Occipital lobe (tissue), 2 donors: ENCODE results near the gene METTL23. TPM values are rescaled to one million over a fixed set of nuclear protein-coding genes. Genes with fewer than 3 reads are reported as not detected.

Source experiments
- DNase-seq: peaks from one replicate; lab custom pipeline; 2025; lab: John Stamatoyannopoulos, UW
- total RNA-seq: library from RNA; depleted of rRNA; stranded (reverse); fragments of >200 nt; gene quantifications from one replicate; pipeline ENCODE4 v1.2.3, GENCODE V29; 2014

Gene METTL23, protein sequence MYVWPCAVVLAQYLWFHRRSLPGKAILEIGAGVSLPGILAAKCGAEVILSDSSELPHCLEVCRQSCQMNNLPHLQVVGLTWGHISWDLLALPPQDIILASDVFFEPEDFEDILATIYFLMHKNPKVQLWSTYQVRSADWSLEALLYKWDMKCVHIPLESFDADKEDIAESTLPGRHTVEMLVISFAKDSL
- 17.8 TPM for total RNA-seq

DNA sequence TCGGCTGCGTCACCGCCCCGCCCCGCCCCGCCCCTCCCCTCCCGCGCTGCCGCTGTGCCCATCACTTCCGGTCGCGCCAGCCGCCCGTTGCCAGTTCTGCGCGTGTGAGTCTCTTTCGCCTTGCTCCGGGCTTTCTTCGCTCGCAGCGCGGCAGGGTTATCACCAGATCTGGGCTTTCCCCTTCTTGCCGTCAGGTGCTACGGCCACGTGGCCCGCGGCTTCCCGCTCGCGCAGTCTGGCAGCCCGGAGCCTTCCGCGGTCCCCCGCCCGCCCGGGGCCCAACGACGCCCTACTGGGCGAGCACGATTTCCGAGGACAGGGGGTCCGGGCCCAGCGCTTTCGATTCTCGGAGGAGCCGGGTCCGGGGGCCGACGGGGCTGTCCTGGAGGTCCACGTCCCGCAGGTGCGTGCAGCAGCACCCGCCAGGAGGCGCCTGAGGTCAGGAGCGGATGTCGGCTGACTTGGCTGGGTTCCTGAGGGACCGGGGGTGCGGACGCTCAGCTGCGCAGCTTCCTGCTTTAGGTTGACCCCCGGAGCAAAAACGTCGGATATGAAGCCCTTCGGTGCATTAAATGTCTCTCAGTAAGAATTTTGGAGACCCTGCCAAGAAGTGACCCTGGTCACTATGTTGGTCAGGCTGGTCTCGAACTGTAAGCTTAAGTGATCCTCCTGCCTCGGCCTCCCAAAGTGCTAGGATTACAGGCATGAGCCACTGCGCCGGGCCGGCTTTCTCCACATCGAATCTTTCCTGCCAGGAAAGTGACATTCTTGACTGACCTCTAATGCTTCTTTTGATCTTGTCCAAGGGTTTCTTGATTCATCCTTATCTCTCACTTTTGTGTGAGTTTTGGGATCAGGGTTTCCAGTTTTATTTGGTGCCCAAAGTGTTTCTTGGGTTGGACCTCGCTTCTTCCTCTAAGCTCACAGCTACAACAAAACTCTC, at the start of gene METTL23:
Gene METTL23, plus strand, starts transcription at position 64 of the 943 bp plus-strand sequence. CDS start 2,872 bp downstream, outside the sequence.
- DNase-seq, result peak; percentile 73

DNA sequence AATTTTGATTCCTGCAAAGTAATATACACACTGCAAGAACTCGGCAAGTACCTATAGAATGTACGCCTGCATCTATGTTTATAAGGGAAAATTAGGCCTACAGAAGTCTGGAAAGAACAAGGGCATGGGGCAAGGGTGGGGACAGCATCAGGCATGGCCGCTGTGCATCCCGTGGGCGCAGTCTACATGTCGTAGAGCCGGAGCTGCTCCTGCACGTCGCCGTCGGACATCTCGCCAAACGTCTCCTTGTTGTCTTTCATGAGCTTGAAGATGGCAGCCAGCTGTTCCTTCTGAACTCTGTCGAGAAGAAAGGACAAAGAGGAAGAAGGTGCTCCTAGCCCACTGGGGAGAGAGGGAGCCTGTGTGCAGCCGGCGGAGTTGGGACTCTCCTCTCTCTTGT, 49.2 kb upstream of the METTL23 start:
- no peak for DNase-seq

DNA sequence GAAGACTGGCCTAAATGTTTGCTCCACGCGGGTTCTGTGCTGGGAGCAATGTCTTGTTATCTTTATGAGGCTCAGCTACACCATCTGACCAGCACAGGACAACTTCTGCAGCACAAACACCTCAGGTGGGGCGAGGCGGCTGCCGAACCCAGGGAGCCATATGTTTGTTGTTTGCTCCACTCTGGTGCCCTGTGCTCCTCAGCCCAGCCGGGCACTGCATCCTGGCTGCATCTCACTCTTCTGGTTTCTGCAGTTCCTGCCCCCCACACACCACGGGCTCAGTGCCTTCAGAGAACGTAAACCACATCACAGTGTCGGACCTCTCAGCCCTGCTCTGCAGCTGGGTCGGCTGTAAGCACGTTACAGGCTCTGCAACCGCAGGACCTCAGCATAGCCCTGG, 48.3 kb upstream of the METTL23 start:
- DNase-seq, result no peak

DNA sequence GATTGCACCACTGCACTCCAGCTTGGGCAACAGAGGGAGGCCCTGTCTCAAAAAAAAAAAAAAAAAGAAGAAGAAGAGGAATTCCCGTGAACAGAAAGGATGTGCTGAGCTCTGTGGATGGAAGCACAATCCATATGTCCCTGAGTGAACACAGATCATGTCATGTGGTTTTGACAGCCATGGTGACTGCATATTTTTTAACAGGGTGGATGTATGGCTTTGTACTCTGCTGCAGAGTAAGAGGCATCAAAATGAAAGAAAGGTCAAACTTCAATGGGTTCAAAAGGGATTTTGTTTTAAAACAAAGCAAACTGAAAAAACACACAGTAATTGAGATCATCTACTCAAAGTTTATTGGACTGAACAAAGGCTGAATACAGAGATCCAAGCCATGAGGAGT, 47.4 kb upstream of the METTL23 start:
- DNase-seq, result no peak

DNA sequence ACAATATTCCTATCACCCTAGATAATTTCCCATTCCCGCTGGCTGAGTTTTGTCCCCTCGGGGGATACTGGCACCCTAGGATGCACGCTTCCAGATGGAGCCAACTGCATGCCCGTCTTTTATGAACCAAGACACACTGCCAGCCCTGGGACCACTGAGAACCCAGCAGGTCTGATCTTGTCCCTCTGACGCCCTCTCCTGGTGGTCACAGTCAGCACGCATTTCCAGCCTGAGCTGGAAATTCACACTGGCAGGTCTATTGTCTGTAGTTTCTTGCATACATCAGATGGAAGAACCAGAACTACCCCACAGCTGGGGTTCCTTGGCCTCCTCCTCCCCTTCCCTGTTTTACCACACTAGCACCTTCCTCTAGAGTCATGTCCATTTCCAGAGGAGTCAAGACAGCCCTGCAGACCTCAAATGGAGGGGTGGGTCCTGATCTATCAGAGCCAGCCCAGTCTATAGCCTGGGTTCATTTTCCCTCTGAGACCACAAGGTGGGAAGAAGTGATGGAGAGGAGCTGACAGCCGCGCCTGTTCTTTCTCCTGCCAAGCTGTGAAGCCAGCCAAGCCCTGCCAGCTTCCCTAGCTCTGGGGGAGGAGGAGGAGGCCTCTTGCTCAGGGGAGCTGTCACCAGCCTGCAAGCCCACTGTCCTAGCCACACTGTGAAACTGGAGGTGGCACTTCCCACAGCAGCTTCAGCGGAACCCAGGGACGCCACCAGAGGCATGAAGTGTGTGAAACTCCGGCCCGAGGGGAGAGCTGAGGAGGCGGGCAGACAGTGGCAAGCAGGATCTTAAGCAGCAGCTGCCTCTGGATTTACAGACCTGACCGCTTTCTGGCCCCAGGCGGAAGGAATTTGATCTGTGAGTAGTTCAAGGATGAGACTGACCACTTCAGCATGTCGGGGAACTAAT, 45.2 kb upstream of the METTL23 start:
- DNase-seq, result peak; percentile 55

DNA sequence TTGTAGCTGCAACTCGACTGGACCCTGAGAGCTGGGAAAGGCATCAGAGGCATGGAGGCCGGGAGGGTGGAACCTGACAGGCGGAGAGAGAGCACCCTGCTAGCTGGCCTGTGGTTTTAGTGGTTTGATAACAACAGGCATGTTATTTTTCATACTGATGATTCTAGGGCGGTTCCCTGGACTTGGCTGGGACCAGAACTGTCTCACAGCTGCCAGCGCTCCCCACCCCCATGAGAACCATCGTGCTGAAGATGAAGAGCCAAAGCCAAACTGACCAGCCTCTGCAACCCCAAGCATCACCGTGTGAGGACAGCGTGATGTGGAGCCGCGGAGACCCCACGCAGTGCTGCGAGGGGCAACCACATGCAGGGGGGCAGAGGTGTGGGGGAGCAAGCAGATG, 44.3 kb upstream of the METTL23 start:
- no peak for DNase-seq

DNA sequence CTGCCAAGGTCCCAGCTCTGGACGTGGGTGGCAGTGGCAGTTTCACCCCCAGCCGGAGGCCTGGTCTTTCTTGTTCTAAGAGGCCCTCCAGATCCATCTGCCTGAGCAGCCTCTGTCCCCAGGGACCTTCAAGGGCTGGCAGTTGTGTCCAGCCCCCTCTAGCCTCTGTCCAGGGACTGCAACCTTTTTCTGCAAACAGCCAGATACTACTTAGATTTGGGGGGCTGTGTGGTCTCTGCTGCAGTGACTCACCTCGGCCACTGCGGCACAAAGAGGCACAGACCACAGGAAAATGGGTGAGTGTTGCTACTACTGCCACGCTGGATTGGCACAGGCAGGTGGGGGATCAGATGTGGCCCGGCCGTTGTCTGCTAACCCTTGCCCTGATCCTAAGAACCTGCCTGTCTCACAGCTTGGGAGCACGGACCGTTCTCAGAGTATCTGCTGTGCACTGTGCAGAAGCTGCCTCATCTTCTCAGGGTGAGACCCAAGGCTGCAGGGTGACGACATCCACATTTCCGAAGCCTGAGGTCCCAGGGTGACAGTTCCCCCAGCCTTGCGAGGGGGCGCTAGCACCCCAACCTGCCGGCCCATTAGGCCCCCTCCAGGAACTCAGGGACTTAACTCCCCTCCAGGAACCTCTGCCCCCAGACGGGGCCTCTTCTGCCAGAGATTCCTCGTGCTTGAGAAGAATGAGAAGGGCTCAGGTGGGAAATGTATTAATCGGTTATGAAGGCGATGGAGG, 43.5 kb upstream of the METTL23 start:
- DNase-seq, result no peak

DNA sequence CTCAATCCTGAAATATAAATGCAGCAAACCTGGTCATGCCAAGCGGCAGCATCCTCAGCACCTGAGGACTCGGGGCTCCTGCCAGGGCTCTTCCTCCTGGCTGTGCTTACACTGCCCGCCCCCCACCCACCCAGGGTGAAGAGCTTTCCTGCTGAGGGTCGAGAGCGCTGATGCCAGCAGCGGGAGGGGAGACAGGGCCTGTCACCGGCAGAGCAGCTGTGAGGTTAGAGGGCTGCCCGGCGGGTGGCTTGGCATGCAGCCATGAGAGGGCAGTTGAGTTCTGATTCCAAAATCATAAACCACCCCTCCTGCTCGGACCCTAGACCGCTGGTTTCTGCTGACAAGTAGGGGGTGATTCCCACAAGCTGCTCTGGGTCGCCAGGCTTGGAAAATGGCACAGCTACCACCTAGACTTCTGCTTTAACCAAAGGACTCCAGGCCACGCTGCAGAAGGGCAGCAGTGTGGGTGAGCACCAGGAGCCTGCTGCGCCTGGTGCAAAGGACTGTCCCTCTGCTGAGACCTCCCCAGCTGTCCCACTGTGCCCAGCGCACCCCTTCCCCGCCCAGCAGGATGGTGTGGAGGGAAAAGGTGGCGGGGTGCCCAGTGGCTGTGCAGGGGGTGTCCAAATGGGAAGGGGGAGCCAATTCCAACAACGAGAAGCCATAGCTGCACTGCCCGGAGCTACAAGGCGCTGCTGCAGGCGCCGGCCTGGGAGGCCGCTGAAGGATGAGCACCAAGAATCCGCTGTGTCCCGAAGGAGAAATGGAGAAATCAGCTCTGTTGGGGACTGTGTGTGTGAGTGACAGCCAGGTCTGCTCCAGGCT, 42.5 kb upstream of the METTL23 start:
- no peak for DNase-seq

DNA sequence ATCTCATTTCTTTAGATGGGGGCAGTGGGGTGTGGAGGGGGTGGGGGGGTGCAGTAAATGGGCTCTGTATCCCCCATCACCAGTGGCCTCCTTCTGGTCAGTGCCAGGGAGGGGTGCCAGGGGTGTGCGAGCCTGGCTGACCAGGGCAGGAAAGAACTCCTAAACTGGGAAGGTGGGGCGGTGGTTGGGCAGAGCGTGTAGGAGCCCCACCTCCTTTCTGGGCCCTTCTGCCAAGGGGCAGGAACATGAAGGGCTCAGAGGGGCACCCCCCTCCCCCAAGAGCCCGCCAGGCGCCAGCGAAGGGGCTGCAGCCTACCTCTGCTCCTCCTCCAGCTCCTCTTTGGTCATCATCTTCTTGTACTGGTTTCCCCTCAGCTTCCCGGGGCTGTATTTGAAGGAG, 41.9 kb upstream of the METTL23 start:
- DNase-seq, result no peak

DNA sequence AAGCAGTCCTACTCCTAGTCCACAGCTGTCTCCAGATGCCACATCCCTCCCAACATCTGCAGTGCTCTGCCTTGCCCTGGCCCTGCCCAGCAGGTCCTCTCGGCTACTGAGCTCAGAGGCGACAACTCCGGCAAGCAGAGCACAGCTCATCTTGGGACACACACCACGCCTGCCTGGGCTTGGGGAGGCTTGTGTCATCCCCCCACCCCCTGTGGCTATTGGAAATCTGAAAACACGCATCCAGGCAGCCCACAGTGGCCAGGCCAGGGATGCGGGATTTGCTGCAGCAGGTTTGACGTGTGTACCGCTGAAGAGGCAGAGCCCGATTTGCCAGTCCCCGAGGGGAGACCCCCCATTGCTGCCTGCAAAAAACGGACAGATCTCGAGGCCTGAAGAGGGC, 41.3 kb upstream of the METTL23 start:
- DNase-seq, result no peak

DNA sequence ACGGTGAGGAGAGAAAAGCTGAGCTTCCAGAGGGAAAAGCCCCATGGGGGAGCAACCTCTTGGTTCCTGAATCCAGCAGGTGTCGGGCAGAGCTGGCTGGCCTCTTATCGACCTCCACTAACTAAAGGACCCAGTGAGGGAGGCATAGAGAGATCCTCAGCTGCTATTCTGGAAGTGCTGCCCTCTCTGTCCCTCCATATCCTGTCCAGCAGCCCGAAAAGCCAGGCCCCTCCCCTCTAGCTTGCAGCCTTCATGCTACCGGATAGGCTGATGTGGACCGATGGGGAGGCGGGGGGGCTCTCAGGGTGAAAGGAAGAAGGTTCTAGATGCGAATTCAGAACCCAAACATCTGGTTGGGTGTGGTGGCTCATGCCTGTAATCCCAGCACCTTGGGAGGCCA, 40.8 kb upstream of the METTL23 start:
- no peak for DNase-seq

DNA sequence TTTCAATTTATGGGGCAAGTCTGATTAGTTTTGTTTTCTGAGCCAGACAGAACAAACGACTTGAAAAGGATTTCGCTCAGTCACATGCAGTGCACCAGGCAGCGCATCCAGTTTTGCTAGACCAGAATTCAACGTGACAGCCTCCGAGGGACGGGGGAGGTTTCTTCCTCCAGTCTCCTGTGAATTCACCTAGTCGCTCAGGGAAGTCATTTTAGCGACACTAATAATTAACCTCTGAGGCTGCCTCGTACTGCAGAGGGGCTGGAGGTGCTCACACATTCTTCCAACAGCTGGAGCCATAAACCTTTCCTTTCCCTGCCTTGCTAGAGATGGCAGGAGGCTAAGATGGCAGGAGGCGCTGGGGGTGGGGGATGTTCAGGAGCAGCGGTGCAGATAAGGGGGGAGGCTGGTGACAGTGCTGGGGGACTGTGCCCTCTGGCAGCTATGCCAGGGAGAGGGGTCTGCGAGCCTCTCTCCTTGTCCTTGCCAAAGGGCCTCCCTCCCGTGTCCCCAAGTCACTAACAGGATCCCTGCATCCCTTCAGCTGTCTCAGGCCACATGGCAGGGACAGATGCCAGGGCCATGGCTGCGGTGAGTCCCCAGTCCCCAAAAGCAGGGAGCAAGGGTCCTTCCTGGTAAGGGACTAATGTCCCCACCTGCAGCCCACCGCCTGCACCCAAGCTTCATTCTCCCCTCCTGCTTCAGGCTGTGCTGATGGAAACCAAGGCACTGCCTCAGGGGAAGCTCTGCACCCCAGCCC, 39.9 kb upstream of the METTL23 start:
- DNase-seq, result no peak

DNA sequence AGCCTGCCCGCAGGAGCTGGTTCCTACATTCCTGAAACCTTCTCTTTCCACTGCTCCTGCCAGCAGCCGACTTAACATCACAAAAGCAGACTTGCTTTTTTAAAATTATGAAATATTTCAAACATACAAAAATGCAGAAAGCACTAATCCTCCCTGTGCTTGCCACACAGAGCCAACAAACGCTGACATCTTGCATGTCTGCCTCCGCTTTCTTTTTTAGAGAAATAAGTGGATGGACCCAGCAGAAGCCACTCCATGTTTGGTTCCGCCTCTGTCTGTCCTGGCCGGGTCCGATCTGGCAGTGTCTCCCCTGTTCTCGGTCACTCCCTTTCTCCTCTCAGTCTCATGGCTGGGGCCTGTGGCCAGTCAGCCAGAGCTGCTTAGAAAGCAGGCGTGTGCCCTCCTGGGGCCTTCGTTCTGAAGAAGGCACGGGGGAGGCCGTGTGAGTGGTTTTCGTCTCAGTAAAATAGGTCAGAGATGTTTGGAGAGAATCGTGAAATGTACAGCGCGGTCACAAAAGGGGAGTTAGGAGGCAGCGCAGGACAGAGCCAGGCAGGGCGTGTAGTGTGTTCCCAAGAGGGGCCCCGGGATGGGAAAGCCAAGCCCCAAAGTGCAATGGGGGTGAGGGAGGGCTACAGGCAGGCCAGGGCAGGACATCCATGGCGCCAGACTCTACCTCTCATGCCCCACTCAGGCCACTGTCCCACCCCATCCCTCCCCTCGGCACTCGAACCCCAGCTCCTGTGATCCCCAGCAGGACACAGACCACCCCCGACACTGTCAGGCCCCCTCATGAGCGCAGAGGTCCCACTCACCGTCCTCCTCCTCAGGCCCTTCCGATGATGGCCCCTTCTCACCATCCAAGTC, 39.1 kb upstream of the METTL23 start:
- DNase-seq, result no peak

DNA sequence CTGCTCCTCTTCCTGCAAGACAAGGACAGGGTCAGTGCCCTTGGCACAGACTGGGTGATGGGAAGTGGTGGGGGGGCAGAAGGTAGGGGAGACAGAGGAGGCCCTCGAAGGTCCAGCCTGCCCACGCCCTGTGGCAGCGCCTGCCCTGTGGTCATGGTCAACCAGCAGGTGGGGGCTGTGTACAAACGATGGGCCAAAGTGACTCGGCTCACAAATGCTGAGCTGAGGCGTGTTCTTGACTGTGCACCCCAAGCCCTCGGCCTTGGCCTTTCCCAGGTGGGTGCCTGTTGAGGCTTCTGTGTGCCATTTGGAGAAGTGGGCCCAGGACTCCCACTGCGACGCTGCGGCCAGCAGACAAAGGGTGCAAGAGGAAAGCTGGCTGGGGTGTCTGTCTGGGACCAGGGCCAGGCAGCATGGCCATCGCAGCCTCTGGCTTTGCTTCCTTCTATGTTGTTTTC, 38.4 kb upstream of the METTL23 start:
- no peak for DNase-seq

DNA sequence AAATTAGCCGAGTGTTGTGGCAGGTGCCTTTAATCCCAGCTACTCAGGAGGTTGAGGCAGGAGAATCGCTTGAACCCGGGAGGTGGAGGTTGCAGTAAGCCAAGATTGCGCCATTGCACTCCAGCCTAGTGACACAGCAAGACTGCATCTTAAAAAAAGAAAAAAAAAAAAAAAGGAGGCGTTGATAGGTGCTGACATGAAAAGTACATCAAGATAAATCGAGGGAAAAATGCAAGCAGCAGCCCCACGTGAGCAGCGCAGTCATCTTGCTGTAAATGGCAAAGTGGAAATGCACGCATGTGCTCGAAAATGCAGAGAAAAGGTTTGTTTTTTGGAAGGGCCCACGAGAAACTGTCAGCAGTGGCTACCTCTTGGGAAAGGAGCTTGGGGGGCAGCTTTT, 36.8 kb upstream of the METTL23 start:
- DNase-seq, result no peak

DNA sequence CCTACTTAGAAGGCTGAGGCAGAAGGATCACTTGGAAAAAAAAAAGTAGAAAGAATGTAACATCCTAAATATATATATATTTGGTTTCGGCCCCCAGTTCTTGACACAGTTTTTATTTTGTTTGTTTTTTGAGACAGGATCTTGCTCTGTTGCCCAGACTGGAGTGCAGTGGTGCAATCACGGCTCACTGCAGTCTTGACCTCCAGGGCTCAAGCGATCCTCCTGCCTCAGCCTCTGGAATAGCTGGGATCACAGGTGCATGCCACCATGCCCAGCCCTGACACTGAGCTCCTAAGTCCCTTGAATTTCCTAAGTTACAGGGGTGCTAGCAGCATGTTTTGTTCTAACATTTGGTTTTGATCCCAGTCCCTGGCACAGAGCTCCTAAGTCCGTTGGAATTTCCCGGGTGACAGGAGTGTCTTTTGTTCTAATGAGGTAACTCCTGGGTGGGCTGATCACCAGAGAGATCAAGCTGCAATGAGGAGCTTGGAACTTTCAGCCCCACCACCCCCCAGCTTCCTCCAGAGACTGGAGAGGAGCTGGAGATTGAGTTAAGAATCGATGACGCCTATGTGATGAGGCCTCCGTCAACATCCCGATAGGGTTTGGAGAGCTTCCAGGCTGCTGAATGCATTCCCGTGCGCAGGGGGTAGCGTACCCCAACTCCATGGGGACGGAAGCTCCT, 35.9 kb upstream of the METTL23 start:
- DNase-seq, result no peak

DNA sequence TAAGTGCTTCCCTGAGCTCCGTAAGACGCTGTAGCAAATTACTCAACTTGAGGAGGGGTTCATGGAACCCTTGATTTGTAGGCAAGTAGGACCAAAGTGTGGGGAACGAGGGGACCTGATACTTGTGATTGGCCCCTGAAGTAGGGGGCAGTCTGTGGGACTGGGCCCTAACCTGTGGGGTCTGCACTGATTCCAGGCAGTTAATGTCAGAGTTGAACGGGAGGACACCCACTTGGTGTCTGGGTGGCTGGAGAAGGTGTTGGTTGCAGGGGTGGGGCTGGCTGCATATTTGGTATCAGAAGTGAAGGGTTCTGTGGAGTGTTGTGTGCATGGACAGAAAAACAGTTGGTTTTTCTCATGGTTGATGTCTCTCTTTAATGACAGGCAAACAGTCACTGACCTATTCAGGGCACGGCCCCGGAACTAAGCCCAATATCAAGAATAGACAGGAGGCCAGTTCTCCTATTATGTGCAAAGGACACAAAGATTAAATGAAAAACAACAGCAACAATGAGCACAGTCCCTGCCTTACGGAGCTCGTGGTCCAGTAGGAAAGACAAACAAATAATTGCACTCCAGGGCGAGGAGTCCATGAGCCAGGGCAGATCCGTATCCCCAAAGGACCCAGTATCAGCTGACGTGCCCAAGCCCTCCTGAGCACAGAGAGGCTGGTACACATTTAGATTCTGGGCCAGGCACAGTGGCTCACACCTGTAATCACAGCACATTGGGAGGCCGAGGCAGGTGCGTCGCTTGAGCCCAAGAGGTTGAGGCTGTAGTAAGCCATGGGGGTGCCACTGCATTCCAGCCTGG, 35.1 kb upstream of the METTL23 start:
- DNase-seq, result no peak
